CD4-positive, alpha-beta T cell treated with Interleukin-4 for 1 hour (primary cell): ENCODE measurements around the gene CYP39A1.

ENCODE experiments used
- DNase-seq, 2 donors: peaks; one replicate each; pipeline ENCODE4 v3.0.0-alpha.2; 2020 to 2022

CYP39A1 gene

GRCh38 chr6:46584586-46584985, 68.0 kb downstream of the CYP39A1 start:
- no peak for DNase-seq

- DNase-seq: no peak
Measured at GRCh38 chr6:46583721-46584120, 68.9 kb downstream of the CYP39A1 start.

- no peak for DNase-seq
Measured at GRCh38 chr6:46583081-46583480, 69.5 kb downstream of the CYP39A1 start.

- no peak for DNase-seq
Measured at GRCh38 chr6:46581459-46582177, 71.0 kb downstream of the CYP39A1 start.

GRCh38 chr6:46575530-46575929, 77.1 kb downstream of the CYP39A1 start:
- DNase-seq: no peak

GRCh38 chr6:46573140-46573539, 79.5 kb downstream of the CYP39A1 start:
- no peak for DNase-seq

GRCh38 chr6:46565531-46565930, 87.1 kb downstream of the CYP39A1 start:
- DNase-seq: no peak

GRCh38 chr6:46563924-46564323, 88.7 kb downstream of the CYP39A1 start:
- DNase-seq: no peak

- no peak for DNase-seq
Measured at GRCh38 chr6:46556053-46556452, 96.6 kb downstream of the CYP39A1 start.

- DNase-seq: no peak
Measured at GRCh38 chr6:46555129-46555528, 97.5 kb downstream of the CYP39A1 start.

GRCh38 chr6:46549155-46549554, 103.5 kb downstream of the CYP39A1 start:
- DNase-seq: no peak

- DNase-seq: no peak
Measured at GRCh38 chr6:46541556-46541955, 111.1 kb downstream of the CYP39A1 start.

- DNase-seq: no peak
Measured at GRCh38 chr6:46539866-46540265, 112.8 kb downstream of the CYP39A1 start.

GRCh38 chr6:46538800-46539480, 113.7 kb downstream of the CYP39A1 start:
- no peak for DNase-seq

- DNase-seq: no peak
Measured at GRCh38 chr6:46530896-46531295, 121.7 kb downstream of the CYP39A1 start.

GRCh38 chr6:46528961-46529750, 123.5 kb downstream of the CYP39A1 start:
- DNase-seq: no peak

GRCh38 chr6:46526607-46527006, 126.0 kb downstream of the CYP39A1 start:
- DNase-seq: no peak

- no peak for DNase-seq
Measured at GRCh38 chr6:46525583-46525982, 127.0 kb downstream of the CYP39A1 start.

- no peak for DNase-seq
Measured at GRCh38 chr6:46521464-46521971, 131.1 kb downstream of the CYP39A1 start.

- DNase-seq: no peak
Measured at GRCh38 chr6:46517202-46517601, 135.4 kb downstream of the CYP39A1 start.

GRCh38 chr6:46513533-46513932, 139.1 kb downstream of the CYP39A1 start:
- DNase-seq: no peak

GRCh38 chr6:46511320-46511719, 141.3 kb downstream of the CYP39A1 start:
- DNase-seq: no peak

GRCh38 chr6:46510651-46511050, 142.0 kb downstream of the CYP39A1 start:
- no peak for DNase-seq
